GM23338 (cell line): ENCODE results near the gene SREK1IP1. TPM values are rescaled to one million over a fixed set of nuclear protein-coding genes. Genes with fewer than 3 reads are reported as not detected.
"Not testable (repeated sequence)": the region's sequence is repeated elsewhere in the genome, so short reads cannot be mapped to it uniquely, and the experiment has no call there.

ENCODE experiments used
- ATAC-seq: fragments of 200-7000 bp; cut with Tn5 transposase; 3 replicates; pipeline ENCODE4 v1.9.1; 2020
- DNase-seq: peaks from one replicate; pipeline ENCODE4 v3.0.0-alpha.2; 2015; ENCODE audit warnings: low spot score
- H2AFZ ChIP-seq: fragments of 200-600 bp; sonication (generic); 2 replicates; pipeline ENCODE4 v1.8.0; 2016; ENCODE audit warnings: antibody characterized with exemption, mild to moderate bottlenecking, moderate library complexity
- H3F3A ChIP-seq: fragments of 200-600 bp; sonication (generic); replicated peaks from 2 replicates; pipeline ENCODE4 v1.8.0; 2017; ENCODE audit warnings: antibody characterized with exemption, mixed run types, low read depth
- H3K27ac ChIP-seq: fragments of 200-600 bp; sonication (generic); 2 replicates; pipeline ENCODE4 v1.6.1; 2016; ENCODE audit warnings: low read depth
- H3K27me3 ChIP-seq: fragments of 200-600 bp; sonication (generic); 2 replicates; pipeline ENCODE4 v1.8.0; 2016; ENCODE audit warnings: mild to moderate bottlenecking, mixed run types, moderate library complexity; ENCODE audit not compliant: insufficient read depth
- H3K36me3 ChIP-seq: fragments of 200-600 bp; sonication (generic); 2 replicates; pipeline ENCODE4 v1.8.0; 2016; ENCODE audit warnings: mild to moderate bottlenecking; ENCODE audit not compliant: insufficient read depth
- H3K4me1 ChIP-seq: fragments of 200-600 bp; sonication (generic); 2 replicates; pipeline ENCODE4 v1.8.0; 2016; ENCODE audit warnings: mild to moderate bottlenecking, moderate library complexity; ENCODE audit not compliant: insufficient read depth
- H3K4me2 ChIP-seq: fragments of 200-600 bp; sonication (generic); 2 replicates; pipeline ENCODE4 v1.7.1; 2017; ENCODE audit warnings: mixed run types
- H3K4me3 ChIP-seq: fragments of 200-600 bp; sonication (generic); 2 replicates; pipeline ENCODE4 v1.6.1; 2016; ENCODE audit warnings: mixed run types
- H3K79me2 ChIP-seq: fragments of 200-600 bp; sonication (generic); replicated peaks from 2 replicates; pipeline ENCODE4 v1.8.0; 2017; ENCODE audit warnings: mild to moderate bottlenecking; ENCODE audit not compliant: insufficient read depth
- H3K9me2 ChIP-seq: fragments of 200-600 bp; sonication (generic); 2 replicates; pipeline ENCODE4 v1.8.0; 2017; ENCODE audit not compliant: insufficient read depth
- H4K20me1 ChIP-seq: fragments of 200-600 bp; sonication (generic); replicated peaks from 2 replicates; pipeline ENCODE4 v1.8.0; 2017; ENCODE audit warnings: mild to moderate bottlenecking; ENCODE audit not compliant: insufficient read depth
- H3K27ac Mint-ChIP-seq: 2 replicates; pipeline ENCODE4 v1.8.0; 2020; ENCODE audit warnings: inconsistent platforms, mild to moderate bottlenecking, moderate library complexity, mixed read lengths
- H3K27me3 Mint-ChIP-seq: 3 replicates; pipeline ENCODE4 v1.8.0; 2022; ENCODE audit warnings: low read depth, mild to moderate bottlenecking, moderate library complexity, mixed read lengths, inconsistent platforms; ENCODE audit not compliant: insufficient read depth, poor library complexity
- H3K36me3 Mint-ChIP-seq: 3 replicates; pipeline ENCODE4 v1.8.0; 2021; ENCODE audit warnings: low read depth, mild to moderate bottlenecking, inconsistent platforms, moderate library complexity, mixed read lengths
- H3K4me1 Mint-ChIP-seq: 3 replicates; pipeline ENCODE4 v1.8.0; 2020; ENCODE audit warnings: mild to moderate bottlenecking, inconsistent platforms, mixed read lengths
- H3K4me3 Mint-ChIP-seq: 3 replicates; pipeline ENCODE4 v1.8.0; 2021; ENCODE audit warnings: moderate library complexity, mild to moderate bottlenecking, inconsistent platforms, mixed read lengths
- H3K9me3 Mint-ChIP-seq: 3 replicates; pipeline ENCODE4 v1.8.0; 2020; ENCODE audit warnings: moderate library complexity, mild to moderate bottlenecking, inconsistent platforms, mixed read lengths
- NANOG ChIP-seq: IDR thresholded peaks from 2 replicates; pipeline ENCODE4 v1.6.1; 2016; ENCODE audit warnings: antibody characterized with exemption, borderline replicate concordance
- POLR2AphosphoS5 ChIP-seq: IDR thresholded peaks from 2 replicates; pipeline ENCODE4 v1.6.1; 2016; ENCODE audit warnings: antibody characterized with exemption, low read depth
- STAT1 ChIP-seq: IDR thresholded peaks from one replicate; pipeline ENCODE4 v1.6.1; 2016; ENCODE audit warnings: antibody characterized with exemption; ENCODE audit not compliant: unreplicated experiment
- ZNF462 ChIP-seq: fragments of 250-450 bp; sonication (Bioruptor Pico); IDR thresholded peaks from 2 replicates; pipeline ENCODE4 v1.5.0; 2020; ENCODE audit warnings: mild to moderate bottlenecking, moderate library complexity
- polyA plus RNA-seq: library from polyadenylated mRNA; unstranded; fragments of >200 nt; fragmentation: Nextera tagmentation; extraction: Ambion mirVana; gene quantifications from 2 replicates; pipeline ENCODE4 v1.2.1, GENCODE V29; 2016
- total RNA-seq: library from RNA; depleted of rRNA; stranded (reverse); fragments of >200 nt; shearing (Covaris generic); gene quantifications from 2 replicates; pipeline ENCODE4 v1.2.3, GENCODE V29; 2014

Gene SREK1IP1
- total and polyA plus RNA-seq, 2 experiments from 2014 or later: 16.7 to 137 TPM

DNA sequence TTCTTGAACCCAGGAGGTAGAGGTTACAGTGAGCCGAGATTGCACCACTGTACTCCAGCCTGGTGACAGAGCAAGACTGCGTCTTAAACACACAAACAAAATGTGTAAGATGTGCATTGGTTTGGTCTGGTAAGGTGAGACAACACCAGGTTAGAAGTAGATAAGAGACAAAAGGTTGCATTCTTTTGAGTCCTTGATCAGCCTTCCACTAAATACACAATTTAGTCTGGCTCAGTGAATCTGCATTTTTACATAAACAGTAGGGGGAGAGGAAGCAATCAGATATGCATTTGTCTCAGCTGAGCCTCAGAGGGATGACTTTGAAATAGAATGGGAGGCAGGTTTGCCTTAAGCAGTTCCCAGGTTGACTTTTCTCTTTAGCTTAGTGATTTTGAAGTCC lies 62.4 kb downstream of the SREK1IP1 start:
- H3K9me3 Mint-ChIP-seq: peaks cover 20% of the 10 kb centered on the region
- H3K79me2 ChIP-seq, H4K20me1 ChIP-seq, H3K36me3 ChIP-seq, H3K27me3 Mint-ChIP-seq, H3F3A ChIP-seq, H3K27me3 ChIP-seq, H2AFZ ChIP-seq, H3K9me2 ChIP-seq: not testable (repeated sequence)
- DNase-seq (peak; percentile 74), ATAC-seq (peak; percentile 70)
- Histone ChIP-seq H3K27ac (peak overlapping the region; percentile 97), H3K4me2 (peak overlapping the region; percentile 52), H3K4me3 (peak overlapping the region; percentile 29), H3K4me1 (peaks cover 36% of the 10 kb centered on the region)
- TF ChIP-seq POLR2AphosphoS5 (peak; percentile 21; the same call in 1 of the 2 replicates), NANOG (peak; percentile 83), ZNF462 (CRISPR knock-in tag) (peak; percentile 39; the same call in 1 of the 2 replicates)
- peak overlapping the region; percentile 94 for H3K27ac Mint-ChIP-seq
- H3K4me1 Mint-ChIP-seq: peaks cover 30% of the 10 kb centered on the region
- peak overlapping the region; percentile 18 for H3K4me3 Mint-ChIP-seq
- H3K36me3 Mint-ChIP-seq: peaks cover 24% of the 10 kb centered on the region

- no peak overlapping the region for H3K27ac Mint-ChIP-seq
- ATAC-seq: no peak
- Histone ChIP-seq H3K36me3 (peaks cover 10% of the 10 kb centered on the region), H3F3A (no peaks in the 10 kb centered on the region), H3K4me2 (no peak overlapping the region), H4K20me1 (no peaks in the 10 kb centered on the region), H3K4me3 (no peak overlapping the region), H3K4me1 (peaks cover 26% of the 10 kb centered on the region), H3K9me2 (no peaks in the 10 kb centered on the region), H3K79me2 (no peaks in the 10 kb centered on the region), H3K27me3 (no peaks in the 10 kb centered on the region), H3K27ac (no peak overlapping the region), H2AFZ (no peak overlapping the region)
- H3K9me3 Mint-ChIP-seq: peaks cover 27% of the 10 kb centered on the region
- peaks cover 24% of the 10 kb centered on the region for H3K4me1 Mint-ChIP-seq
- DNase-seq: no peak
- no peak for TF ChIP-seq STAT1
- no peak for TF ChIP-seq NANOG
- H3K27me3 Mint-ChIP-seq: peaks cover 2% of the 10 kb centered on the region
- H3K4me3 Mint-ChIP-seq: no peak overlapping the region
- peaks cover 49% of the 10 kb centered on the region for H3K36me3 Mint-ChIP-seq
These were observed 67.7 kb downstream of the SREK1IP1 start for GRCh38 chr5:64700765-64701164.

- not testable (repeated sequence) for H3K27me3 Mint-ChIP-seq, H3K9me2 ChIP-seq, H2AFZ ChIP-seq, H3K79me2 ChIP-seq, H4K20me1 ChIP-seq, H3K4me3 ChIP-seq, H3K27me3 ChIP-seq, H3K4me1 ChIP-seq, H3K4me3 Mint-ChIP-seq, H3F3A ChIP-seq, H3K4me2 ChIP-seq, DNase-seq, H3K36me3 ChIP-seq, ATAC-seq, H3K27ac ChIP-seq, H3K27ac Mint-ChIP-seq
- Mint-ChIP-seq H3K9me3 (peaks cover 38% of the 10 kb centered on the region), H3K4me1 (peaks cover 15% of the 10 kb centered on the region), H3K36me3 (peaks cover 68% of the 10 kb centered on the region)
These were observed 72.1 kb downstream of the SREK1IP1 start for GRCh38 chr5:64696414-64696813.
